Dermis microvascular lymphatic vessel endothelial cell (primary cell): ENCODE data around the gene RNF225. TPM values are rescaled to one million over a fixed set of nuclear protein-coding genes. Genes with fewer than 3 reads are reported as not detected.
"Not testable (repeated sequence)": the region's sequence is repeated elsewhere in the genome, so short reads cannot be mapped to it uniquely, and the experiment has no call there.

Experiments
- DNase-seq, 2 donors: peaks; one replicate each; pipeline versions ENCODE4 v3.0.0 to v3.0.0-alpha.2; 2010; ENCODE audit warnings: low read depth in 2 of 2
- total RNA-seq: library from RNA; depleted of rRNA; stranded (reverse); fragments of >200 nt; gene quantifications from 2 replicates; pipeline ENCODE4 v1.2.1, GENCODE V29; 2014

The RNF225 gene
- total RNA-seq, 1 donor from 2014 or later = not detected

DNA sequence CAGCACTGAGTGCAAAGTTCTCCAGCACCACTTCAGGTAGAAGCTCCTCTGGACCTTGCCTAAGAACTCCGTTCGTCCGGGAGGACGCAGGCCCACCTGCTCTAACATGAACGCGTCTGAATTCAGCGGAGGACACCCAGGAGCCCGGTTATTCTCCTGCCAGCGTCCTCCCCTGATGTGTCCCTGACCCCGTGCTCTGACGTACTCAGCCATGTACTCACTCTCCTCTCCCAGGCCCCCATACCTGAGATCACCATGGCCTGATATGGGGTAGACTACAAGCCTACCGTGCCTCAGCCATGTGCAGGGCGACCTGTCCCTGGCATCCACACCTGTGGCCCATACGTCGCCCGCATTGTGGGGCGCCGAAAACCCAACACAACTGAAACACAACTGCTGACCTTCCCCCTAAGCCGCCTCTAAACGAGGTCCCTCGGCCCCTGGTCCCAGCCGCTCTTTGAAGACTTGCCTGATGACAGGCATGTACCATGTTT lies 12.2 kb downstream of the RNF225 start:
- no peak for DNase-seq

DNA sequence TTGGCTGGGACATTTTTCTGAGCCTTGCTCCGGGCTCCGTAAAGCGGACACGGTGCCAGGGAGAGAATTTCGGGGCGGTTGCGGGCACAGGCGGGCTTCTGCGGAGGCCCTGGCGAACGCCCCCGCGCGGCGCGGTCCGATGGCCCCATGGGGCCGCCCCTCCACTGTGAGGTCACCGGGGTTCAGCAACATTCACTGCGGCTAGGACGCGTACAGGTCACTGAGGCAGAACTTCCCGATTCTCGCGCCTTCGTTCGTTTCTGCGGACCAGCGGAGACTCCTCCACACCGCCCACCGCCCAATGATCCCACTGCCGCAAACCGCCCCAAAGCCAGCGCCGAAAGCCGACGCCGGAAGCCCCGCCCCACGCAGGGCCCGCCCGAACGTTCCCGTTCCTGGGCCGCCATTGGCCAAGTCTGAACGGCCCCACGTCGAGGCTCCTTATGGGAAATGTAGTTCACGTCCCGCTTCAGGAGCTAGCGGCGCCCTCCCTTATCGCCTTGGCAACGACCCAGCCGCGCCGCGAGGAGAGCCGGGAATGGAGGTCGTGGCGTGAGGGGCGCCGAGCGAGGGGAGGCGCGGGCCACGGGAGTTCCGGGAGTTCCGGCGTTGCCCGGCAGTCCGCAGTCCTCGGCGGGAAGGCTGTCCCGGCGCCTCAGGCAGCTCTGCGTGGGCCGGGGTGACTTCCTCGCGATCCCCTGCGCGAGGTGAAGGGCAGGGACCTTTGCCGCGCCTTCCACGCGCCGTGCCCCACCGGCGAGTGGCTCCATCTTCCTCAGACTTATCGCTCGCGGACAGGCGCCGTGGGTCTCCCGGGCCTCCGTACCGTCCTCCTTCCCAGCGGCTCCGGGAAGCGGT lies 12.9 kb downstream of the RNF225 start, which contains the start of gene ZNF584:
Gene ZNF584, plus strand, starts transcription at position 498 of the 858 bp plus-strand sequence. CDS start 499 bp downstream, outside the sequence.
- peak; percentile 87 to 96 for DNase-seq

DNA sequence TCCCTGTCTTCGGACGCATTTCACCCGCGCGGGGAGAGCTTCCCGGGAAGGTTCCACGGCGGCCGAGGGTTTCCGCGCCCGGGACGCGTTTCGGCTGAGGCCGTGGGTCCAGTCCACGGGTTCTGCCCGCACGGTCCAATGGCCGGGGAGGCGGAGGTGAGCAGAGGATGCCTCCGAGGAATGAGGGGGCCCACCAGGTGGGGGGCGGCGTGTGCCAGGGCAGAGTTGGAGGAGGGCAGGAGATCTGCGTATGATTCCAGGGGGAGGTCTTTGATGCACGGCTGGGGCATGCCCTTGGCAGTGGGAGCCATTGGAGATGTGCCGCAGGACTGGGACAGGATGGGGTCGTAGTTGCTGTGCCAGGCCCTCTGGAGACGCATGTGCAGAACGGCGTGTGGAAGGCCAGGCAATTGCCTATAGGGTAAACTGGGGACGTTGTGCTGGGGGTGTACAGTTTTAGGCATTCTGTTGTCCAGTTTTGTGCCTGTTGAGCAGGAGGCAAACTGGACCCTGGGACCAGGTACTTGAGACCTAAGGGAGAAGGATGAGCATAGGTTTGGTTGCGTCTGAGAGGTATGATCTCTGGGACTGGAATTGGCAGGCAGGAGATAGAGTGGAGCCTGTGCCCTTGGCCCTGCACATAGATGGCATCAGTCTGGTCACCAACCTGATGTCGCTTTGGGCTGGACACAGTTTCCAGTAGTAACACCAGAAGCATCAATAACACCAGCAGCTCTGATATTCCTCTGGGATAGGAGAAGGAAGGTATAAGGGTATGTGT lies 13.7 kb downstream of the RNF225 start:
- peak in 1 of 2 donors; percentile 31 for DNase-seq

DNA sequence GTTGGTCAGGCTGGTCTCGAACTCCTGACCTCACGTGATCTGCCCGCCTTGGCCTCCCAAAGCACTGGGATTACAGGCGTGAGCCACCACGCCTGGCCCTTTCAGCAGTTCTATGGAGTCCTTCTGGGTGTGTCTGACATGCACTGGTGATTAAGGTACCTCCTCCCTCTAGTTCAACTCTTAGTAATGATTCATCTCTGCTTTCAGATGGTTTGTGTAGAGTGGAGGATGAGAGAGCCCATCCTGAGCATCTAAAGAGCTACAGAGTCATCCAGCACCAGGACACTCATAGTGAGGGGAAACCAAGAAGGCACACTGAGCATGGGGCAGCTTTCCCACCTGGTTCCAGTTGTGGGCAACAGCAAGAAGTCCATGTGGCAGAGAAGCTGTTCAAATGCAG lies 21.1 kb downstream of the RNF225 start:
- no peak for DNase-seq

DNA sequence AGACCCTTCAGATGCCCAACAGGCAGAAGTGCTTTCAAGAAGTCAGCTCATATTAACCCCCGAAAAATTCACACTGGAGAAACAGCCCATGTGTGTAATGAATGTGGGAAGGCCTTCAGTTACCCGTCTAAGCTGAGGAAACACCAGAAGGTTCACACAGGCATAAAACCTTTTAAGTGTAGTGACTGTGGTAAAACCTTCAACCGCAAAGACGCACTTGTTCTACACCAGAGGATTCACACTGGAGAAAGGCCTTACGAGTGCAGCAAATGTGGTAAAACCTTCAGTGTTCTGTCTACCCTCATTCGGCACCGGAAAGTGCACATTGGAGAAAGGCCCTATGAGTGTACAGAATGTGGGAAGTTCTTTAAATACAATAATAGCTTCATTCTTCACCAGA lies 21.6 kb downstream of the RNF225 start:
- DNase-seq = no peak

DNA sequence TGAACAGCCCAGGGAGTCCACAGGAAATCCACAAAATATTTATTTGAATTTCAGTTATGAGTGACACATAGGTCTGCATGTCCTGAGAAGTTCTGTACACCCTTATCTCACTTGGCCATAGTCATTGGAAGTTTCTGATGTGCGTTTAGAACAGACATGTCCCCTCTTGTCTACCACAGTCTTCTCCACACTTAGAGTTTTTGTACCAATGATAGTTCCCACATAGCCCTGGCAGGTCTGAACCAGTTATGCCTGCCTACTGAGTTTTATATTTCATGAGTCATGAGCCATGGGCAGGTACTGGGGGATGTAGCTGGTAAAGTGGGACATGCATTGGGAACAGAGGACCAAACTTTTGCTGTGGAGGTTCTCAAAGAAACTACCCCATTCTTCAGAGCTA lies 33.2 kb downstream of the RNF225 start:
- no peak for DNase-seq

DNA sequence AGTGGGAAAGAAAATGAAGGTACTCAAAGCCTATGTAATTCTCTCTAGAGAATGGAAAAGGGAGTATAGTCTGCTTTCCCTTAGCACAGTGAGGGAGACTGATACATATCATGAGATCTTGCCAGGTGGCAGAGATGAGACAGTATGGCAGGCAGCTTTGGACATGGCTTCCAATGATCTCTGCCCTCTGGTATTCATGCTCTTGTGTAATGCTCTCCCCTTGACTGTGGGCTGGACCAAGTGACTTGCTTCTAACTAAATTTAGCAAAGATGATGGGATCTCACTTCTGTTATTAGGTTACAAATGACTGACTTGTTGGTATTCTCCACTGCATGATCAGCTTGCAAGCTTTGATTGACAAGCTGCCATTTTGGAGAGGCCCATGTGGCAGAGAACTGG lies 34.3 kb downstream of the RNF225 start:
- no peak for DNase-seq

DNA sequence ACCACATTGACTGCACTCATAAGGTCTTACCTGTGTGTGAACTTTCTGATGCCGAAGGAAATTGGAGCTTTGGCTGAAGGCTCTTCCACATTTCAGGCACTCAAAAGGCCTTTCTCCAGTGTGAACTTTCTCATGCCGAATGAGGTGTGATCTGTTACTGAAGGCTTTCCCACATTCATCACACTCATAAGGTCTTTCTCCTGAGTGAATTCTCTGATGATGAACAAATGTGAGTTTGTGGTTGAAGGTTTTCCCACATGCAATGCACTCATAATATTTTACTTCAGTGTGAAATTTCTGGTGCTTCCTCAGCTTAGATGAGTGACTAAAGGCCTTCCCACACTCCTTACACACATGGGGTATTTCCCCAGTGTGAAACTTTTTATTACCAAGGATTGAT lies 38.8 kb downstream of the RNF225 start:
- DNase-seq = no peak

DNA sequence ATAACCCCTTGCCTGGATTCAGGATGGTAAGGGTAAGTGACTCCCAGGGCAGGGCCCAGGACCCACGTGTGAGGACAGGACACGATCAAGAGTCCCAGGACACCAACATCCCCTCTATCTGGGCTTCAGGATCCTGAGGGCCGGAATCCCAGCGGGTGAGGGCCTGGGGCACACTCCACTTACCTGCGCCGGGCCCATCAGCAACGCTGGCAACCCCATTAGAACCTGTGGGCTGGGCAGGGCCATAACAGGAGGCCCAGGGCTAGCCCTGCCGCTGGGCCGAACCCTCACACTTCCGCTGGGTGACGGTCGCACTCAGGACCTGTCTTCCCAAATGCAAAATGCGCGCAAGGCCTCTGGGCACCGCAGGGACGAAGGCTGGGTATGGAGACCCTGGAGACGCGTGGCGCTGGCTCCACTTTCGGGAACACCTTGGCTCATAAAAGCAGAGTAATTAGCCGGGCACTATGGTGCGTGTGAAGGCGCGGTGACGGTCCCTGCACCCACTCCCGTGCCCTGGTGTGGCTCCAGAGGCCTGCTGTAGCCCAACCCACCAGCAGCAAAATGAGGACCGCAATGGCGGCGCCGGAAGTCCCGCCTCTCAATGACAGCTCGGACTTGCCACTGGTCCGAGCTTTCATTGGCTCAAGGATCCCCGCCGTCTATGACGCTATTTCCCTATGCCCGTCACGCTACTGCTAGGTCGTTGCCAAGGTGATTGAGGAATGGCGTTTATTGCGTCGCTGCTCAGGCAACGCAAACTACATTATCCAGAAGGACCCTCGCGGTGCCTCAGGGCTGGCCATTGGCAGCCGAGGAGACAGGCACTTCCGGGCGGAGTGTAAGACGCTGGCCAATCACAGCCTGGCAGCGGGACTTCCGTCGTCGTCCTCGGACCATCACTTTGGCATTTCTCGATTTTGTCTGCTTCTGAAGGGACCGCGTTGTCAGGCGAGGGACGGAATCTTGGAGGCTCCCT lies 44.4 kb downstream of the RNF225 start, which contains the start of gene ZNF132:
Gene ZNF132, minus strand, starts transcription at position 578 of the 979 bp plus-strand sequence. Its CDS starts 332 bp downstream, at position 246.
- peak; percentile 100 for DNase-seq

DNA sequence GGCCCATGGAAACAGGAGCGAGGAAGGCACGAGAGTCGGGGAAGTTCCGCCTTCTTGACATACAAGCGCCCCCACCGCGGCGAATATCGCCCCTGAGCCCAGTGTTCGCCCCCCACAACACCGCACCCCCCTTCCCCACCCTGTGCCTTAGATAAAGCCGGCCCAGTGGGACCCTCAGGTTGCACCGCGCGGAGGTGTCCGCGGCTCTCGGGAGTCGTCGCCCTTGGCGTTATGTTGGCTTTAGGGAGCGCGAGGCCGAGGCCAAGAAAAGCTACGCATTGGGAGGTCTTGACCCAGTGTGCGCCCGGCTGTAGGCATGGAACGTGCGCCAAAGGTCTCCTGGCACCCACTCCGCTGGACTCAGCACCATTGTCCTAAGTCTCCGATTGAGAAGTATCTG lies 45.1 kb downstream of the RNF225 start:
- DNase-seq = no peak

DNA sequence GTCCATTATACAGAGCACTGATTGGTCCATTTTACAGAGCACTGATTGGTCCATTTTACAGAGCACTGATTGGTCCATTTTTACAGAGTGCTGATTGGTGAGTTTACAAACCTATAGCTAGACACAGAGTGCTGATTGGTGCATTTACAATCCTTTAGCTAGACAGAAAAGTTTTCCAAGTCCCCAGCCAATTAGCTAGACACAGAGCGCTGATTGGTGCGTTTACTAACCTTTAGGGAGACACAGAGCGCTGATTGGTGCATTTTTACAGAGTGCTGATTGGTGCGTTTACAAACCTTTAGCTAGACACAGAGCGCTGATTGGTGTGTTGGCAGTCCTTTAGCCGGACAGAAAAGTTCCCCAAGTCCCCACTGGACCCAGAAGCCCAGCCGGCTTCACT lies 47.5 kb downstream of the RNF225 start:
- not testable (repeated sequence) for DNase-seq

Other genes starting within 250 kb of the RNF225 start
- 7.3 and 10.1 TPM in 2 replicates for gene ZNF329, start 244.9 kb upstream of the RNF225 start, total RNA-seq
- gene ZNF274, start 212.6 kb upstream of the RNF225 start, total RNA-seq = 9.6 and 13.5 TPM in 2 replicates
- gene ZNF544, start 166.7 kb upstream of the RNF225 start, total RNA-seq = 39.0 and 47.8 TPM in 2 replicates
- 3.0 and 4.8 TPM in 2 replicates for gene ZNF8, start 116.7 kb upstream of the RNF225 start, total RNA-seq
- gene ERVK3-1, start 90.3 kb upstream of the RNF225 start, total RNA-seq = 11.4 and 18.7 TPM in 2 replicates
- gene ZSCAN22, start 68.7 kb upstream of the RNF225 start, total RNA-seq = 1.7 and 2.4 TPM in 2 replicates
- gene A1BG, start 42.2 kb upstream of the RNF225 start, total RNA-seq = 4.3 and 5.4 TPM in 2 replicates
- gene ZNF497, start 32.9 kb upstream of the RNF225 start, total RNA-seq = 0.51 and 0.89 TPM in 2 replicates
- 1.7 and 3.7 TPM in 2 replicates for gene ZNF837, start 14.6 kb upstream of the RNF225 start, total RNA-seq
- gene RPS5, start 8.4 kb upstream of the RNF225 start, total RNA-seq = 2,588 and 2,654 TPM in 2 replicates
- 7.7 and 9.5 TPM in 2 replicates for gene ZNF584, start 13.0 kb downstream of the RNF225 start, total RNA-seq
- gene ZNF132, start 44.5 kb downstream of the RNF225 start, total RNA-seq = 4.1 and 6.2 TPM in 2 replicates
- 6.0 and 7.6 TPM in 2 replicates for gene ZNF324B, start 56.0 kb downstream of the RNF225 start, total RNA-seq
- gene ZNF324, start 71.4 kb downstream of the RNF225 start, total RNA-seq = 8.9 and 12.4 TPM in 2 replicates
- gene ZNF446, start 80.7 kb downstream of the RNF225 start, total RNA-seq = 3.2 and 5.7 TPM in 2 replicates
- 10.1 and 10.9 TPM in 2 replicates for gene SLC27A5, start 116.3 kb downstream of the RNF225 start, total RNA-seq
- 3.5 and 5.7 TPM in 2 replicates for gene ZBTB45, start 124.2 kb downstream of the RNF225 start, total RNA-seq
- 339 and 348 TPM in 2 replicates for gene TRIM28, start 148.4 kb downstream of the RNF225 start, total RNA-seq
- gene CHMP2A, start 159.4 kb downstream of the RNF225 start, total RNA-seq = 90.8 and 112 TPM in 2 replicates
- gene UBE2M, start 163.0 kb downstream of the RNF225 start, total RNA-seq = 60.4 and 80.1 TPM in 2 replicates
- gene MZF1, start 177.7 kb downstream of the RNF225 start, total RNA-seq = 5.1 and 11.1 TPM in 2 replicates